Mammary epithelial cell (primary cell): Measurements from ENCODE around the gene KIF17.

Experiments used
- EZH2 ChIP-seq: IDR thresholded peaks from 2 replicates; pipeline ENCODE4 v1.6.1; 2012; ENCODE audit warnings: low read length, inconsistent platforms, borderline replicate concordance
- TF ChIP-seq, protein P1 (sequence below), 2 donors: IDR thresholded peaks in 1 of 2; conservative IDR thresholded peaks in 1 of 2; 2 replicates each; pipeline ENCODE4 v1.5.1; 2011 to 2012; ENCODE audit warnings: inconsistent platforms in 2 of 2, low read length in 2 of 2, mild to moderate bottlenecking in 2 of 2, control low read depth in 1 of 2, low read depth in 1 of 2; ENCODE audit not compliant: insufficient read depth in 1 of 2; ENCODE audit errors: extremely low read depth in 1 of 2

DNA sequence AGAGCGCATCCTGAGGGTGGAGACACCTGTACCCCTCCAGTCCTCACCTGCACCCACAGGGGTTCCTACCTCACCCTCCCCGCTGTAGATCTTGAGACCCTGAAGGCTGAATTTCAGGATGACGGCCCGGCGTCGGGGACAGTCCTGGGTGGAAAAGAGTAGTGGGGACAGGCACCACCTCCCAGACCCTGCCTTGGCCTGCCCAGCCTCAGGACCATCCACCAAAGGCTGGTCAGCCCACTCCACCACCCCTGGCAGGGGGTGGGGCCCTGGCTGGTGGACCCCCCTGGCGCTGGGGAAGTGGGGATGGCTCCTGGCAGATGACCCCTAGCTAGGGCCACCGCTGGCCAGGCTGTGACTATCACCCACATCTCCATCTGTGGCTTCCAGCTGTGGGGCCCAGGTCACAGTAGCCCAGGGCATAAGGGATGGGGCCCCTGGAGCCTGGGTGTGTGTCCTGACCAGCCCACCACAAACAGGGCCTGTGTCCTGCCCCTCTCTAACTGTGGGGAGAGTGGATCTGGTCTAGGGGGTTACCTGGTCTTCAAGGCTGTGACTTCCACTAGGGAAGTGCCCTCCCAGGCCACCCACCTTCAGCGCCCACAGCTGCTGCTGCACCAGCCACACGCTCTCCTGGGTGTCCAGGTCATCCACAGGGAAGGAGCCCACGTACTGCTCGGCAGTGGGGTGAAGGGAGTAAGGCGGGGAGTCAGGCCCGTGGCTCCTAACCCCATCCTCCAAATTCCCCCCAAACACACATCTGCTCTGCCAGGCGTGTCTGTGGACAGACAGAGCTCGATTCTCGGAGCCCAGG, 9.3 kb upstream of the KIF17 start:
- TF ChIP-seq, protein P1, sequence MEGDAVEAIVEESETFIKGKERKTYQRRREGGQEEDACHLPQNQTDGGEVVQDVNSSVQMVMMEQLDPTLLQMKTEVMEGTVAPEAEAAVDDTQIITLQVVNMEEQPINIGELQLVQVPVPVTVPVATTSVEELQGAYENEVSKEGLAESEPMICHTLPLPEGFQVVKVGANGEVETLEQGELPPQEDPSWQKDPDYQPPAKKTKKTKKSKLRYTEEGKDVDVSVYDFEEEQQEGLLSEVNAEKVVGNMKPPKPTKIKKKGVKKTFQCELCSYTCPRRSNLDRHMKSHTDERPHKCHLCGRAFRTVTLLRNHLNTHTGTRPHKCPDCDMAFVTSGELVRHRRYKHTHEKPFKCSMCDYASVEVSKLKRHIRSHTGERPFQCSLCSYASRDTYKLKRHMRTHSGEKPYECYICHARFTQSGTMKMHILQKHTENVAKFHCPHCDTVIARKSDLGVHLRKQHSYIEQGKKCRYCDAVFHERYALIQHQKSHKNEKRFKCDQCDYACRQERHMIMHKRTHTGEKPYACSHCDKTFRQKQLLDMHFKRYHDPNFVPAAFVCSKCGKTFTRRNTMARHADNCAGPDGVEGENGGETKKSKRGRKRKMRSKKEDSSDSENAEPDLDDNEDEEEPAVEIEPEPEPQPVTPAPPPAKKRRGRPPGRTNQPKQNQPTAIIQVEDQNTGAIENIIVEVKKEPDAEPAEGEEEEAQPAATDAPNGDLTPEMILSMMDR (conservative IDR thresholded peaks at IDR 0.05 in 1 of 2, IDR thresholded peaks at IDR 0.05 in 1 of 2; ENCODE audit: extremely low read depth in 1 of 2, insufficient read depth in 1 of 2, low read depth in 1 of 2, low read length in 2 of 2): no peak
- TF ChIP-seq EZH2: no peak
